IMR-90 (cell line): Measurements from ENCODE around the gene FAS. TPM values are rescaled to one million over a fixed set of nuclear protein-coding genes. Genes with fewer than 3 reads are reported as not detected.
A peak's percentile ranks its signal among the peaks of the same experiment; 100 is the strongest.

ENCODE experiments used
- ATAC-seq: fragments of 200-7000 bp; cut with Tn5 transposase; 2 replicates; pipeline ENCODE4 v1.9.1; 2020; ENCODE audit warnings: low read depth, mild to moderate bottlenecking, moderate library complexity
- BruUV-seq: library from RNA; stranded (reverse); fragments of 400-500 nt; replicated peaks from 2 replicates; lab custom pipeline; 2021; lab: Mats Ljungman, UMichigan
- CTCF ChIA-PET: fragments of 300-600 bp; formaldehyde crosslinking; extraction: SDS; loops from one replicate; lab custom pipeline; 2021; ENCODE audit warnings: antibody characterized with exemption; lab: Yijun Ruan, JAX
- POLR2A ChIA-PET: fragments of 300-600 bp; sonication (Branson Sonifier 250); formaldehyde crosslinking; loops from one replicate; lab custom pipeline; 2022; ENCODE audit warnings: antibody characterized with exemption; ENCODE audit not compliant: unreplicated experiment; lab: Charles Lee
- DNase-seq: peaks from one replicate; pipeline ENCODE4 v3.0.0; 2013
- H2AFZ ChIP-seq: replicated peaks from 2 replicates; pipeline ENCODE3; 2013; ENCODE audit warnings: low read length, mild to moderate bottlenecking; ENCODE audit not compliant: poor library complexity
- H2AK5ac ChIP-seq: 2 replicates; pipeline ENCODE4 v1.6.1; 2013; ENCODE audit warnings: low read depth, low read length, inconsistent platforms
- H2AK9ac ChIP-seq: replicated peaks from 2 replicates; pipeline ENCODE3; 2013; ENCODE audit warnings: mild to moderate bottlenecking, low read depth, low read length, moderate library complexity; ENCODE audit not compliant: poor library complexity
- H2BK120ac ChIP-seq: 2 replicates; pipeline ENCODE4 v1.6.1; 2013; ENCODE audit warnings: low read depth, low read length, inconsistent platforms
- H2BK15ac ChIP-seq: 3 replicates; pipeline ENCODE4 v1.6.1; 2013; ENCODE audit warnings: low read depth, low read length, inconsistent platforms
- H2BK20ac ChIP-seq: 2 replicates; pipeline ENCODE4 v1.6.1; 2013; ENCODE audit warnings: low read depth, mild to moderate bottlenecking, inconsistent platforms, low read length, moderate library complexity
- H2BK5ac ChIP-seq: 2 replicates; pipeline ENCODE4 v1.6.1; 2013; ENCODE audit warnings: mild to moderate bottlenecking, low read depth, low read length, inconsistent platforms; ENCODE audit not compliant: poor library complexity, severe bottlenecking
- H3K14ac ChIP-seq: replicated peaks from 2 replicates; pipeline ENCODE4 v1.6.1; 2013; ENCODE audit warnings: low read depth, low read length, inconsistent platforms
- H3K18ac ChIP-seq: 2 replicates; pipeline ENCODE4 v1.6.1; 2013; ENCODE audit warnings: low read depth, low read length, control low read depth
- H3K23ac ChIP-seq: 2 replicates; pipeline ENCODE4 v1.6.1; 2013; ENCODE audit warnings: low read depth, low read length, inconsistent platforms
- H3K27ac ChIP-seq: 2 replicates; pipeline ENCODE4 v1.5.1; 2013; ENCODE audit warnings: mild to moderate bottlenecking, control low read depth, low read length; ENCODE audit not compliant: insufficient read depth
- H3K27me3 ChIP-seq: 2 replicates; pipeline ENCODE4 v1.6.1; 2013; ENCODE audit warnings: low read length; ENCODE audit not compliant: control insufficient read depth, insufficient read depth
- H3K36me3 ChIP-seq: 2 replicates; pipeline ENCODE4 v1.6.1; 2013; ENCODE audit warnings: low read length, mixed read lengths; ENCODE audit not compliant: control insufficient read depth, insufficient read depth
- H3K4ac ChIP-seq: 2 replicates; pipeline ENCODE4 v1.6.1; 2013; ENCODE audit warnings: low read depth, low read length, inconsistent platforms
- H3K4me1 ChIP-seq: 2 replicates; pipeline ENCODE4 v1.6.1; 2013; ENCODE audit warnings: low read length, mixed read lengths; ENCODE audit not compliant: control insufficient read depth, insufficient read depth
- H3K4me2 ChIP-seq: 2 replicates; pipeline ENCODE4 v1.6.1; 2013; ENCODE audit warnings: low read depth, mild to moderate bottlenecking, control low read depth, low read length, moderate library complexity
- H3K4me3 ChIP-seq: 2 replicates; pipeline ENCODE4 v1.5.1; 2013; ENCODE audit warnings: low read depth, mild to moderate bottlenecking, control low read depth, low read length, moderate library complexity; ENCODE audit not compliant: insufficient read depth
- H3K56ac ChIP-seq: 2 replicates; pipeline ENCODE4 v1.6.1; 2013; ENCODE audit warnings: low read length, inconsistent platforms; ENCODE audit not compliant: insufficient read depth; ENCODE audit errors: extremely low read depth
- H3K79me1 ChIP-seq, 2 experiments: 2 replicates each; pipeline ENCODE4 v1.6.1; 2013; ENCODE audit warnings: low read length in 2 of 2, inconsistent platforms in 1 of 2, low read depth in 1 of 2
- H3K9ac ChIP-seq: 2 replicates; pipeline ENCODE4 v1.6.1; 2013; ENCODE audit warnings: low read depth, low read length, control low read depth
- H3K9me1 ChIP-seq: 2 replicates; pipeline ENCODE4 v1.6.1; 2013; ENCODE audit warnings: low read length, inconsistent platforms; ENCODE audit not compliant: insufficient read depth
- H3K9me3 ChIP-seq: 2 replicates; pipeline ENCODE4 v1.6.1; 2013; ENCODE audit warnings: low read length; ENCODE audit not compliant: control insufficient read depth, insufficient read depth
- H4K20me1 ChIP-seq: 2 replicates; pipeline ENCODE4 v1.6.1; 2013; ENCODE audit warnings: low read length, inconsistent platforms; ENCODE audit not compliant: insufficient read depth
- H4K5ac ChIP-seq: 2 replicates; pipeline ENCODE4 v1.6.1; 2013; ENCODE audit warnings: mild to moderate bottlenecking, low read depth, low read length, control low read depth
- H4K8ac ChIP-seq, 2 experiments: 2 replicates each; pipeline ENCODE4 v1.6.1; 2013; ENCODE audit warnings: low read depth in 2 of 2, low read length in 2 of 2, control low read depth in 1 of 2, inconsistent platforms in 1 of 2
- H4K91ac ChIP-seq: 2 replicates; pipeline ENCODE4 v1.6.1; 2013; ENCODE audit warnings: low read depth, low read length, inconsistent platforms; ENCODE audit not compliant: insufficient read depth
- CEBPB ChIP-seq: IDR thresholded peaks from 2 replicates; pipeline ENCODE4 v1.6.1; 2012; ENCODE audit warnings: low read depth, low read length, improper control_type of control experiment
- RAD21 ChIP-seq: IDR thresholded peaks from 2 replicates; pipeline ENCODE4 v1.6.1; 2012; ENCODE audit warnings: low read length, improper control_type of control experiment
- WGBS, 2 experiments: methylation state at CpG; one replicate each; pipeline versions ENCODE4 v1.1.5 to v1.1.7; 2013; ENCODE audit warnings: missing lambda C conversion rate in 2 of 2; ENCODE audit not compliant: insufficient read length in 1 of 2; ENCODE audit errors: extremely low coverage in 2 of 2; 5-methylcytosine and 5-hydroxymethylcytosine counted together
- dilution Hi-C: fragments of 300-500 bp; cut with HindIII; formaldehyde crosslinking; loops from one replicate; pipeline ENCODE4 v1.14.3; 2018; ENCODE audit warnings: low sequenced_read_pairs; ENCODE audit not compliant: unreplicated experiment
- in situ Hi-C: fragments of 300-500 bp; cut with MboI; formaldehyde crosslinking; loops from 3 replicates; pipeline ENCODE4 v1.14.3; 2019; ENCODE audit warnings: low sequenced_read_pairs, inconsistent platforms, mixed read lengths
- intact Hi-C: fragments of 100-400 bp; cut with micrococcal nuclease; formaldehyde crosslinking; loops from 2 replicates; pipeline ENCODE4 v1.10.0; 2022
- polyA plus RNA-seq, 3 experiments: library from polyadenylated mRNA; depleted of rRNA; stranded (reverse); fragments of >200 nt; gene quantifications; 2 replicates each; pipeline ENCODE4 v1.2.3, GENCODE V29; 2012; ENCODE audit warnings: low replicate concordance in 1 of 3
- total RNA-seq: library from RNA; depleted of rRNA; stranded (reverse); fragments of >200 nt; gene quantifications from 2 replicates; pipeline ENCODE4 v1.2.3, GENCODE V29; 2012

The FAS gene
- total and polyA plus RNA-seq, 2 of the 4 experiments (the other 2 are of a cell fraction) = 34.3 to 53.8 TPM

GRCh38 chr10:88949912-88950837, 40.4 kb upstream of the FAS start:
- Histone ChIP-seq H4K8ac (peak overlapping the region; percentile 67 to 71), H2AFZ (no peak overlapping the region), H2AK5ac (peak overlapping the region; percentile 65), H3K23ac (peak overlapping the region; percentile 91), H4K20me1 (peaks cover 40% of the 10 kb centered on the region), H3K9me3 (no peaks in the 10 kb centered on the region), H3K9ac (peak overlapping the region; percentile 98), H2BK5ac (peak overlapping the region; percentile 86), H3K56ac (peak overlapping the region; percentile 89), H3K79me1 (peaks cover 9 to 38% of the 10 kb centered on the region in 2 experiments; a peak in 3 of 4 replicates), H2AK9ac (no peak overlapping the region), H4K5ac (peak overlapping the region; percentile 76), H3K18ac (peak overlapping the region; percentile 72), H3K27me3 (no peaks in the 10 kb centered on the region), H3K4ac (peak overlapping the region; percentile 93), H3K36me3 (peaks cover 13% of the 10 kb centered on the region), H2BK15ac (peak overlapping the region; percentile 16; the same call in 1 of the 3 replicates), H3K14ac (peak overlapping the region; percentile 59), H3K4me2 (peak overlapping the region; percentile 70), H2BK120ac (peak overlapping the region; percentile 66), H3K9me1 (peaks cover 12% of the 10 kb centered on the region), H2BK20ac (peak overlapping the region; percentile 5; the same call in 1 of the 2 replicates), H3K4me1 (peaks cover 17% of the 10 kb centered on the region), H4K91ac (peak overlapping the region; percentile 42; the same call in 1 of the 2 replicates), H3K27ac (peak overlapping the region; percentile 64; the same call in 1 of the 2 replicates), H3K4me3 (peak overlapping the region; percentile 36)
- dilution Hi-C loops = no loop called here
- intact Hi-C loops = no loop called here
- in situ Hi-C loops = no loop called here
- WGBS, 2 experiments = no CpG with 5 or more reads among the region's 3 CpGs
- CTCF ChIA-PET = interaction anchor here (1.1 kb wide), 1 partner anchor 37 kb away, joined by 4 read pairs; no protein-coding TSS in a partner anchor
- BruUV-seq = no TSS peak
- POLR2A ChIA-PET = interaction anchor here (0.5 to 1.1 kb wide), 5 partner anchors 17 to 1039 kb away, joined by 3 to 7 read pairs (median 3); no protein-coding TSS in a partner anchor
- ATAC-seq = no peak
- no peak for DNase-seq
- TF ChIP-seq RAD21 (no peak), CEBPB (peak; percentile 56; the same call in 1 of the 2 replicates)
